ENCODE data around the gene LCMT1.

- TF ChIP-seq CTCF (conservative IDR thresholded peaks at IDR 0.05 in 1 of 2, IDR thresholded peaks at IDR 0.05 in 1 of 2; ENCODE audit: extremely low read depth in 1 of 2, insufficient read depth in 1 of 2, low read depth in 1 of 2, low read length in 2 of 2), result no peak
- no peak for TF ChIP-seq EZH2 (IDR thresholded peaks at IDR 0.05; ENCODE audit: borderline replicate concordance, low read length)
Measured at GRCh38 chr16:25094596-25094995, 16.9 kb upstream of the LCMT1 start.
